Breast epithelium (tissue), 4 donors: ENCODE data around the gene ALK. TPM values are rescaled to one million over a fixed set of nuclear protein-coding genes. Genes with fewer than 3 reads are reported as not detected.

Experiments used
- DNase-seq, 2 donors: peaks; one replicate each; pipeline ENCODE4 v3.0.0-alpha.2; 2019; ENCODE audit warnings: low spot score in 2 of 2
- H3K27ac ChIP-seq, 2 donors: fragments of 200-600 bp; sonication (generic) in 1 of 2; one replicate each; pipeline ENCODE4 v1.5.1; 2016 to 2019; ENCODE audit warnings: mild to moderate bottlenecking in 1 of 2
- H3K27me3 ChIP-seq, 2 donors: fragments of 200-600 bp; sonication (generic) in 1 of 2; one replicate each; pipeline versions ENCODE4 v1.5.1 to v1.6.0; 2017 to 2019; ENCODE audit warnings: control low read depth in 1 of 2, mild to moderate bottlenecking in 1 of 2
- H3K36me3 ChIP-seq: fragments of 200-600 bp; one replicate; pipeline ENCODE4 v1.5.1; 2019
- H3K4me1 ChIP-seq, 2 donors: fragments of 200-600 bp; sonication (generic); one replicate each; pipeline ENCODE4 v1.5.1; 2016 to 2019; ENCODE audit warnings: control low read depth in 1 of 2
- H3K4me3 ChIP-seq, 3 donors: fragments of 200-600 bp; sonication (generic); 1 replicate in 2 of 3; 2 replicates in 1 of 3; pipeline ENCODE4 v1.5.1; 2016 to 2019; ENCODE audit warnings: mild to moderate bottlenecking in 3 of 3, moderate library complexity in 2 of 3
- H3K9me3 ChIP-seq, 2 donors: fragments of 200-600 bp; sonication (generic) in 1 of 2; one replicate each; pipeline ENCODE4 v1.5.1; 2016 to 2019; ENCODE audit warnings: control low read depth in 1 of 2
- POLR2A ChIP-seq: fragments of 450-650 bp; IDR thresholded peaks from one replicate; pipeline ENCODE4 v1.6.1; 2016; ENCODE audit warnings: antibody characterized with exemption, mild to moderate bottlenecking, moderate library complexity
- POLR2AphosphoS5 ChIP-seq, 3 donors: sonication (generic); formaldehyde crosslinking; IDR thresholded peaks; one replicate each; pipeline ENCODE4 v1.6.1; 2017; ENCODE audit warnings: antibody characterized with exemption in 3 of 3
- intact Hi-C: fragments of 100-400 bp; cut with DNase I; formaldehyde crosslinking; loops from one replicate; pipeline ENCODE4 v1.15.1; 2023; ENCODE audit warnings: low total_unique reads
- total RNA-seq, 3 donors: library from RNA; depleted of rRNA; stranded (reverse); fragments of >200 nt; gene quantifications; one replicate each; pipeline ENCODE4 v1.1.0, GENCODE V29; 2016
- TF ChIP-seq, protein P1 (sequence below), 3 donors: fragments of 450-650 bp; IDR thresholded peaks; one replicate each; pipeline ENCODE4 v1.5.1; 2016 to 2017; ENCODE audit warnings: antibody characterized with exemption in 3 of 3, mild to moderate bottlenecking in 3 of 3, moderate library complexity in 3 of 3

The ALK gene
- total RNA-seq, 3 donors from 2014 or later: 0.33 to 5.6 (median 0.64) TPM

DNA sequence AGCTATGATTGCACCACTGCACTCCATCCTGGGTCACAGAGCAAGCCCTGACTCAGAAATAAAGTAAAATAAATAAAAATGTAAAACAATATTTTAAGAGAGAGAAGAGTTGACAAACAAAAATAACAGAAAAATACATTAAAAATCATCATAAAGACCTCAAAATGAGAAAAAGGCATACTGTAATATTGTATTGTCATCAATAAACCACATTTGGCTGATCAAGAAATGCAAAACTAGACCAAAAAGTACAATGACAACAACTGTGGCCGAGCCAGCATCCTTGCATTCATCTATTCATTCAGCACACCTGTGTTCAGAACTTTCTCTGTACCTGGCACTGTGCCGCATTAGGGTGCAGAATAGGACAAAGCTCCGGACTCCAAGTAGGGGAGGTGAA is 121.8 kb downstream of the ALK start:
- intact Hi-C loops: no loop called here
- no peak for TF ChIP-seq POLR2AphosphoS5 (IDR thresholded peaks at IDR 0.05)
- TF ChIP-seq, protein P1, sequence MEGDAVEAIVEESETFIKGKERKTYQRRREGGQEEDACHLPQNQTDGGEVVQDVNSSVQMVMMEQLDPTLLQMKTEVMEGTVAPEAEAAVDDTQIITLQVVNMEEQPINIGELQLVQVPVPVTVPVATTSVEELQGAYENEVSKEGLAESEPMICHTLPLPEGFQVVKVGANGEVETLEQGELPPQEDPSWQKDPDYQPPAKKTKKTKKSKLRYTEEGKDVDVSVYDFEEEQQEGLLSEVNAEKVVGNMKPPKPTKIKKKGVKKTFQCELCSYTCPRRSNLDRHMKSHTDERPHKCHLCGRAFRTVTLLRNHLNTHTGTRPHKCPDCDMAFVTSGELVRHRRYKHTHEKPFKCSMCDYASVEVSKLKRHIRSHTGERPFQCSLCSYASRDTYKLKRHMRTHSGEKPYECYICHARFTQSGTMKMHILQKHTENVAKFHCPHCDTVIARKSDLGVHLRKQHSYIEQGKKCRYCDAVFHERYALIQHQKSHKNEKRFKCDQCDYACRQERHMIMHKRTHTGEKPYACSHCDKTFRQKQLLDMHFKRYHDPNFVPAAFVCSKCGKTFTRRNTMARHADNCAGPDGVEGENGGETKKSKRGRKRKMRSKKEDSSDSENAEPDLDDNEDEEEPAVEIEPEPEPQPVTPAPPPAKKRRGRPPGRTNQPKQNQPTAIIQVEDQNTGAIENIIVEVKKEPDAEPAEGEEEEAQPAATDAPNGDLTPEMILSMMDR (IDR thresholded peaks at IDR 0.05): no peak
- TF ChIP-seq POLR2A: no peak
- H3K9me3 ChIP-seq: no peaks in the 10 kb centered on the region
- no peak overlapping the region for H3K27ac ChIP-seq
- H3K27me3 ChIP-seq: no peaks in the 10 kb centered on the region
- H3K4me1 ChIP-seq: no peaks in the 10 kb centered on the region
- DNase-seq: no peak
- H3K4me3 ChIP-seq: no peak overlapping the region
- no peaks in the 10 kb centered on the region for H3K36me3 ChIP-seq

DNA sequence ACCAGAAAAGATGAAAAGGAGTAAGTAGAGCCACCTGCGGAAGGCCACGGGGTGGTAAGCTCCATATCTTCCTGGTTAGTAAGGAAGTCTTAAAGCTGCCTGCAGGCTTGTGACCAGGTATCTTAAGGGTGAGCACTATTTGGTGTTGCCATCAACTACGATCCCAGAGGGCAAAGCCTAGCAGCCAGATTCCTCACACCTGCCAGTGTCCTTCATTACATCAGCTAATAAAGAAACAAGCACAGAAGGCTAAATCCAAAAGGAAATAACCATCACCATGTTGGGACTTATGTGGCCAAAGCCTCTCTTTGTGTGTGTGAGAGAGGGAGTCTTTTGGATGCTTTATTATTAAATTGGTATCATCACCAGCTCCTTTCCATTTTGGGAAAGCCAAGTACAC is 123.5 kb downstream of the ALK start:
- TF ChIP-seq POLR2AphosphoS5 (IDR thresholded peaks at IDR 0.05) (no peak), POLR2A (no peak)
- TF ChIP-seq, protein P1 (IDR thresholded peaks at IDR 0.05): no peak
- Histone ChIP-seq H3K9me3 (no peaks in the 10 kb centered on the region), H3K4me1 (no peaks in the 10 kb centered on the region), H3K4me3 (no peak overlapping the region), H3K36me3 (no peaks in the 10 kb centered on the region), H3K27ac (no peak overlapping the region), H3K27me3 (no peaks in the 10 kb centered on the region)
- intact Hi-C loops: no loop called here
- DNase-seq: no peak

DNA sequence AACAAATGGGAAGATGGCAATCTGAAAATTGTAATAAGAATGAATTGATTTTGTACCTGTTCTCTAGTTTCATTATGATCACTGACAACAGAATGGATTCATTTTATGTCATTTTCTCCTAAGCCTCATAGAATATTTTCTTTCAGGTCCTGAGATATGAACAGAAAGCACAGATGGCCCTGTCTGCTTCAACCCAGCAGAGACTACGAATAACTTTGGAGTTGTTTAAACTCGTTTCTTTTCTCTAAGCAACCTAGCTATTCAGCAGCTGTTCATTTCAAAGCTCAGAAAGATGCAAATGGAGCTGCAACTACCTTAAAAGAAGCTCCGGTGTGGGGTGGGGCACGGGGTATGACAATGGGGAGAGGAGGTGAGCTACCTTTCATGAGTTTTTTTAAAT is 124.9 kb downstream of the ALK start:
- no peak overlapping the region for H3K4me3 ChIP-seq
- H3K27ac ChIP-seq: no peak overlapping the region
- no peaks in the 10 kb centered on the region for H3K9me3 ChIP-seq
- intact Hi-C loops: no loop called here
- no peaks in the 10 kb centered on the region for H3K27me3 ChIP-seq
- DNase-seq: no peak
- no peaks in the 10 kb centered on the region for H3K4me1 ChIP-seq
- no peaks in the 10 kb centered on the region for H3K36me3 ChIP-seq
- TF ChIP-seq, protein P1 (IDR thresholded peaks at IDR 0.05): no peak
- TF ChIP-seq POLR2A (no peak), POLR2AphosphoS5 (IDR thresholded peaks at IDR 0.05) (no peak)

DNA sequence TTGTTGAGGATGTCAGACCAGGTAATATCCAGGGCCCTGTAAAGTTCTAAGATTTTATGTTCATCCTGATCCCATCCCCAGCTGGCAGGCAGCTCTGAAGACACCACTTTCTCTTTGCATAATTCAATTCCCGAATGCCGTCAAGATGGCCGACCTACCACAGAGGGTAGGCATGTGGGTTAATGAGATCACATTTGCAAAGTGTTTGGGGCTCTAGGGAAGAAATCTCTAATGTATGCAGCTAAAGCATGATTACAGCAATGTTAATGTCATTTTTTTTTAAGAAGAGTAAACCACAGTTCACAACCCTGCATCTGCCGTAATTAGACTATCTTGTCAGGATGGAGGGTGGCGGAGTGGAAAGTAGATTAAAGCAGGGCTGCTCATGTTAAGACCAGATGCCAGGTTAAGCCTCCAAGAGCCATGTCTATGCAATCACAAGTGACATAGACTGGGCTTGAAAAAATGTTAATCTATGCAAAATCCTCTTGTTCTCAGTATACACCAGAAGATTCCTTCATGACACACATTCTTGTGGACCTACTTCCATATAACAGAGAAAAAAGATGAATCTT is 131.4 kb downstream of the ALK start:
- no peaks in the 10 kb centered on the region for H3K9me3 ChIP-seq
- intact Hi-C loops: no loop called here
- no peaks in the 10 kb centered on the region for H3K27me3 ChIP-seq
- no peak overlapping the region for H3K27ac ChIP-seq
- H3K4me1 ChIP-seq: no peaks in the 10 kb centered on the region
- TF ChIP-seq POLR2AphosphoS5 (IDR thresholded peaks at IDR 0.05): no peak
- no peak for TF ChIP-seq POLR2A
- TF ChIP-seq, protein P1 (IDR thresholded peaks at IDR 0.05): no peak
- DNase-seq: no peak
- no peaks in the 10 kb centered on the region for H3K36me3 ChIP-seq
- H3K4me3 ChIP-seq: no peak overlapping the region

DNA sequence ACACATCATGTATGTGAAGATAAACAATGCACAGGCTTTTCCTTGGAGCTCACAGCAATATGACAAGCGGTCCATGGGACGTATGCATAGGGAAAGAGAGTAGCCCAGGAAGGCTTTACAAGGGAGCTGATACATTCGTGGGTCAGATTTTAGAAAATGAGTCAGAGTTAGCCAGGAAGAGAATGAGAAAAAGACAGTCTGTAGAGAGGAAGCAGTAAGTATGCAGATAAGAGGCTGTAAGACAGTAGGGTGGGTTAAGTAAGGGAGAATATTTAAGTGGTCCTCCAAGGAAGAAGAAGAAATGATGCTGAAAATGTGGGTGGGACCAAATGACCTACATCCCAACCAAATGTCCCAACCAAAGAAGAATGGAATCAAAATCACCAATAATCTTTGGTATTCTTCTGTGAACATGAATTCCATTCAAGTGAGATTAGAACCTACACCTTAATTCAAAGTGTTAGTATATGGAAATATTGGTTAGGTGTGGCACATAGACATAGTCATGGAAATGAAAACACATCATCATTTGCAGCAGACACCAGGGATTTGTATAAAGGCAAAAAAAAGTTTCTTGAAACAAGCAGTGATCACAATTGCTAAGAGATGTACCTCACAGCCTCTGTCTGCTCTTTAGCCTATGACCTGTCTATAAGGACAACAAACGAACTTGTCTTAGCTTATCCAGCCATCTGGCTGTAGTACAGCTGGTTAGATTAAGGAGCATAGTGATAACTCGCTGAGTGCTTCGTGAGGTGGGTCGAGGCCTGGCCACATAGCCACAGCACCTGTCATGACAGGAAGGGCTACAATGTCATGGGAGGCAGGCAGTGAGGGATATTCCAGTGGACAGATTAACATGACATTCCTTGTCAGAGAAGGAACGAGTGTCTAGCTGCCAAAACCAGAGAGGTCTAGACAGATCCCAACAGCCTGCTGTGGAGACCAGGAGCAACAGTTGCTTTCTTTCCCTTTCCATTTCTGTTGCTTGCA is 133.6 kb downstream of the ALK start:
- no peak for DNase-seq
- Histone ChIP-seq H3K4me1 (no peaks in the 10 kb centered on the region), H3K36me3 (no peaks in the 10 kb centered on the region), H3K4me3 (no peak overlapping the region), H3K9me3 (no peaks in the 10 kb centered on the region), H3K27me3 (no peaks in the 10 kb centered on the region), H3K27ac (no peak overlapping the region)
- intact Hi-C loops: no loop called here
- TF ChIP-seq POLR2A: no peak
- no peak for TF ChIP-seq POLR2AphosphoS5 (IDR thresholded peaks at IDR 0.05)
- TF ChIP-seq, protein P1 (IDR thresholded peaks at IDR 0.05): no peak
